HG02885 (cell line): ENCODE data around the gene ZNF839.
A peak's percentile ranks its signal among the peaks of the same experiment; 100 is the strongest.
"Not testable (repeated sequence)": the region's sequence is repeated elsewhere in the genome, so short reads cannot be mapped to it uniquely, and the experiment has no call there.

Experiments
- ATAC-seq: cut with Tn5 transposase; IDR thresholded peaks from one replicate; pipeline ENCODE4 v1.9.1; 2021; ENCODE audit warnings: mild to moderate bottlenecking; ENCODE audit not compliant: unreplicated experiment, poor library complexity

The ZNF839 gene

DNA sequence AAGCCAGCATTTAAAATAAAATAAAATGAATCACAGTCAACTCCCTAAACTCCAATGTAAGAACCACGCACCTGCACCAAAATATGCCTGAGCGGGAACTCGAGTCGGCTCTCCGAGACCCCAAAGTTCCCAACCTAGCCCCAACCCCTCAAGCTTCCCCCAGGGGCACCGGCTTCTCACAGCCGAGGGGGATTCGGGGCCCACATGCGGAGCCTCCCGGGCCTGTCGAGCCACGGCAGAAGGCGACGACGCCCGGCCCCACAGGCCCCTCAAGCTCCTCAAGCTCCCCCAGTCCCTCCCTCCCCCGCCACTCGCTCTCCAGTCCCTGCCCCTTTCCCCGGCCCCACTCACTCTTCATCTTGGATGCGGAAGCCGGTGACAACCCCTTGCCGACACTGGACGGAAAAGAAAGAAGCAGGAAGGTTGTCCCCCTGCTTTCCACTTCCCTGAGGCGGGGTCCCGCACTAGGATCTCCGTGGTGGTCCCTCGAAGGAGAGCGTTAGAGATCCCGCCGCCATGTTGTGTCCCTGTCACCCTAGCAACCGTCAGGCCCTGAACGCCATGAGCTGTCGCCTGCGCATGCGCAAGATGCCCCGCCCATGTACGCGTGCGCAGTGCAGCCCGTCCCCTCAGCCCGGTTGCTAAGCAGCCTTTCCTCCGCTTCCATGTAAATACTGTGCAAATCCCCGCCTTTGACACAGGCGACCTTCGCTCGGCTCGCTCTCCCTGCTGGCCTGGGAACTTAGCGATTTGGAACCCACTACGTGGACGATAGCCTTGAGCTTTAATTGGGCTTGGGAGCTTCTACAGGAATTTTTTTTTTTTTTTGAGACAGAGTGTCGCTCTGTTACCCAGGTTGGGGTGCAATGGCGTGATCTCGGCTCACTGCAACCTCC lies 14.7 kb upstream of the ZNF839 start, which contains the start of gene MOK:
TSS of gene MOK (minus strand) at position 554 of the 896 bp plus-strand sequence. CDS start at position 358, 196 bp downstream.
- ATAC-seq: peak; percentile 98

DNA sequence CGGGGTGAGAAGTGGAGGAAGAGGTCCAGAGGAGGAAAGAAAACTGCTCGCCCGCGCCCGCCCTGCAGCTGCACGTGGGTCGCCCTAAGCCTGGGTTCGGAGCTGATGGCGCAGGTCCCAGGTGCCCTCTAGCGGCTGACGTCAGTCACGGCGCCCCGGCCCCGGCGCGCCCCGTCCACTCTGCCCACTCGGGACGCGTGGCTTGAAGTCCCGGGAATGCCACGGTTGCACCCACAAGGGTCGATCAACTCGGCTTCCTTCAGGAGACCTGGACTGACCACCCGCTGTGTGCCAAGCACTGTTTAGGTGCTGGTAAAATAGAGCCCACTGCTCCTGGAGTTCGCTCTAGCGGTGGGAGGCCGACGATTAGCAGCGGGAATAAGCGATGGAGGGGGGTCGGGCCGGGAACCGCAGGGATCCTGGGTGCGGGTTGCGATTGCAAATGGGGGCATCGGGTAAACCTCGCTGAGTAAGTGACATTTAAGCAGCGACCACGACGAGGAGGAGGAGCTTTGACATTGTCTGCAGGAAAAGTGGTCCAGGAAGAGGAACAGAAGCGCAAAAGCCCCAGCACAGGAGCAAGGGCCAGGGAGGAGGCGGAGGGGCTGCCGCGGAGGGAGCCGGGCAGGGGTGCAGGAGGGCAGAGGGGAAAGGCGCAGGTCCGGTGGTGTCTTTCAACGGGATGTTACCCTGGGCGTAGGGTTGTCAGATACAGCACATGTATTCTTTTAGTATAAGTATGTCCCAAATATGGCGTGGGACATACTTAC lies 5.1 kb upstream of the ZNF839 start:
- peak; percentile 65 for ATAC-seq

DNA sequence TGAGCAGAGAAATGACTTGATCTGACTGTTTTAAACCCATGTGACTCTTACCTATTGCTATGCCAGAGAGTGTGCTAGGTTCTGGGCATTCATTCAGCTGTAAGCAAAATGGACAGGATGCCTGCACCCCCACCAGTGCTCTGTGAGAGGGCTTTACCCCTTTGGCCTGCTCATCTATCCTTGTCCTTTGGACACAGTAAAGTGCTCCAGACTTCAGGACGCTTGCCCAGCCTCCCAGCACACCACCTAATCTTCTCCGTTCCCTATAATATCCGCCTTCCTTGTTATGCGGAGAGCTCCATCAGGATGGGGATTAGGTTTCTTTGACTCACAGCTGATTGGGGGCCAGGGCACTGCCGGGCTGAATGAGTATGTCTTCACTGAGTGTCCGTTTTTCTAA lies 4.4 kb upstream of the ZNF839 start:
- no peak for ATAC-seq

DNA sequence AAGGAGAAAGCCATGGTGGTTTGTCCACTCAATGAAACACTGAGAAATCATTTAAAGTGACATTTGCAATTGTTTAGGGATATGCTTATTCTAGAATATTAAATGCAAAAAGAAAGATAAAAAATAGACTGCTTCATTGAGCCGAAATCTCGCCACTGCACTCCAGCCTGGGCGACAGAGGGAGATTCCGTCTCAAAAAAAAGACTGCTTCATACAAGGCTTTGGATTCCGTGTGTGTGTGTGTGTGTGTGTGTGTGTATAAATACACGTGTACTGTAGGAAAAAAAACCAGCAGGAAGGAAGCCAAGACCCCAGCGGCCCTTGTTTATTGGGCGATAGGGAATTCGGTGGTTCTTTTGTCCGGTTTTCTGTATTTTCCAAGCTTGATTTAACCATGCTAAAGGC lies 3.2 kb upstream of the ZNF839 start:
- no peak for ATAC-seq

DNA sequence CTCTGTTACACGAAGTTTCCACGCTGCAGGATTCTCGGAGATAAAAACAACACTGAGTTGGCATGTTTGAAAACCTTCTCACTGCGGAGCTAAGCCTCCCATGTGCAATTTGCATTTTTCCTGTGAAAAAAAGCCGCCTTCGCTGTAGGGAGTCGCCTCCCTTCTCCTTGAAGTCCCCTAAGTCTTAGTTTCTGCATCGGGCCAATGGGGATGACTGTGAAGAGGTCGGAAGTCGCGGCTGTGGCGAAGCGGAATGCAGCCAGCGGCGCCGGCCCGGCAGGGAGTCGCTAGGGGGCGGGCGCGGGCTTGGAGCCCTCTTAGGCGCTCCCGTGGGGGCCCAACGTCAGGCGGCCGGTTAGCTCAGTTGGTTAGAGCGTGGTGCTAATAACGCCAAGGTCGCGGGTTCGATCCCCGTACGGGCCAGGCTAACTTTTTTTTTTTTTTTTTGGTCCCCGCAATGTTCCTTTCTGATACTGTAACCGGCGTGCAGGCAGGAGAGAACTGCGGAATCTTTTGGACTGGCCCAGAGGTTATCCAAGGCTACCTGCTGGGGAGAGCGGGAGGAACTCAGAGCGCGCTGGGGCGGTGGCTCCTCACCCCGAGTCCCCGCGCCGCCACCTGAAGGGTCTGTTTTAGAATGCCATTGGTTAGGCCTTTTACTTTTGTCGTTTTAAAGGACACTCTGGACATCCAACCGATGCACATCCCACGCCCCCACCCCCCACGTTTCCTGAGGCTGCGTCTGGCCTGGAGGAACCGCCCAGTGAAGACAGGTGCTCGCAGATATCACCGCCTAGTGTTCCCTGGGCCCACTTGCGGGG lies 2.6 kb upstream of the ZNF839 start:
- peak; percentile 65 for ATAC-seq

DNA sequence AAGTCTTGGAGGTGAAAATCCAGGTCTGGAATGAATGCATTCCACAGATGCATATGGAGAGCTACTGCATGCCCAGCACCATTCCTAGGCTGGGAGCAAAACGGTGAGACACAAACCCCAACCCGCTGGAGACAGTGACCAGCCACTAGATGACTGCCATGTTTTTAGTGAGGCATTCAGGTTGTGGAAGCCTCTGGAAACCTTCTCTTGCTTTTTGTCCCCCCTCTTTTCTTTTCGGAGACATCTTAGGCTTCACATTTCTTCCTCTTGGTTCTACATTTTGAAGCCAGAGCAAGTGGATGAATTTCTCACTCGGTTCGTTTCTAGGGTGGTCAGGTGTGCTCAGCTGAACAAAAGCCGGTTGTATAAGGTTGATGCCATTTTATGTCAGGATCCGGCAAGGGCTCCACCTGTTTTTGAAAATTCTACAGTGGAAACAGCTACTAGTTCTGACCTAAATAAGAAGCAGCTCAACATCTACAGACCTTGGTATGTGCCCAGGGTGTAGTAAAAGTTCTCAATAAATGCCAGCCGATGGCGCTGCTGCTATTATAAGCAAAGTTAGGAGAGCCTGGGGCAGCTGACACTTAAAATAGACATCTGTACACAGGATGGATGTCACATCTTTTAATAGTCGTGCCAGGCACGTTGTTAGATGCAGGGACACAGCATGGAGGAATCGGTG lies 1.8 kb upstream of the ZNF839 start:
- no peak for ATAC-seq

DNA sequence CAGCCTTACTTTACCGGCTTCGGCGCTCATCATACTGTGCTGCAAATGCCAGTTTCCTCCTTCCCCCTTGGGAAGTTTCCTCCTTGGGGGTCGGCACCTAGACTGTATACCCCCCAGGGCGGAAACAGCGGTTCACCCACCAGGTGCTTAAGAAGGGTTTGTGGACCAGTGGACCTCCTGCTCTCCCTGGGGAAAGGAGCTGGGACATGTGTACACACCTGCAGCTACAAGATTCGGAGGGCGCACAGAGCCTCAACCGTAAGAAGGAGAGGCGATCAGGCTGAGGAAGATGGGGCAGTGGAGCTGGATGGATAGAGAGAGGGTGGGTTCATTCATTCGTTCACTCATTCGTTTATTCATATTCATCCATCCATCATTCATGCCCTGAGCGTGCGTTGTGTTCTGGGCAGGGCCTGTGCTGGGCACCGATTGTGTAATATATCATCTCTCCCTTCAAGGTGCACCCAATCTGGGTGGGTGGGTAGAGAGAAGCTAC lies 717 bp upstream of the ZNF839 start:
- no peak for ATAC-seq

DNA sequence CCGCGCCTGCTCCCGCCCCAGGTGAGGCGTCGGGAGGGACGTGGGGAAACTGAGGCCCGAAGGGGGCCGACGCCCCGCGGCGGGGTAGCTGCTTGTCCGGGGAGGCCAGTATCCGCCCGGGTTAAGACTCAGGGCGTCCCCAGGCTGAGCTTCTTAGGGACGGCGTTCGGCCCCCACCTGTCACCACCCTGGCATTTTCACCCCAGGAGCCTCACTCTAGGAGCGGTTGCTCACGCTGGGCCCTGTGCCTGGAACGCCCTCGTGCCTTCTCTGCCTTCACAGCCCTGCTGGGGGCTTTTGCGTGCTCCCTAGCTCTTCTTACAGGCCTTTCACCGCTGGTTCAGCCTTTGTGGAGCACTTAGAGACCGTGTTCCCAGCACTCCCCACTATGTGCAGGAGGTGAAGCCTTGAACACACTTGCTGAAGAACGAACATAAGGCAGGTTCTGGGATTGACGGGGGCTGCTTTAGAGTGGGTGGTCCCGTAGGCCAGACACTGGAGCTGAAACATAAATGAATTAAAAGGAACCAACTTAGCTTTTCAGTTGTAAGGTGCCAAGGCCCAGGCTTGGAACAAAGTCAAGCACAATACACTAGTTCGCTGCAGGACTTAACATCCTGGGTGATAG lies 601 bp downstream of the ZNF839 start:
- ATAC-seq: peak; percentile 31

DNA sequence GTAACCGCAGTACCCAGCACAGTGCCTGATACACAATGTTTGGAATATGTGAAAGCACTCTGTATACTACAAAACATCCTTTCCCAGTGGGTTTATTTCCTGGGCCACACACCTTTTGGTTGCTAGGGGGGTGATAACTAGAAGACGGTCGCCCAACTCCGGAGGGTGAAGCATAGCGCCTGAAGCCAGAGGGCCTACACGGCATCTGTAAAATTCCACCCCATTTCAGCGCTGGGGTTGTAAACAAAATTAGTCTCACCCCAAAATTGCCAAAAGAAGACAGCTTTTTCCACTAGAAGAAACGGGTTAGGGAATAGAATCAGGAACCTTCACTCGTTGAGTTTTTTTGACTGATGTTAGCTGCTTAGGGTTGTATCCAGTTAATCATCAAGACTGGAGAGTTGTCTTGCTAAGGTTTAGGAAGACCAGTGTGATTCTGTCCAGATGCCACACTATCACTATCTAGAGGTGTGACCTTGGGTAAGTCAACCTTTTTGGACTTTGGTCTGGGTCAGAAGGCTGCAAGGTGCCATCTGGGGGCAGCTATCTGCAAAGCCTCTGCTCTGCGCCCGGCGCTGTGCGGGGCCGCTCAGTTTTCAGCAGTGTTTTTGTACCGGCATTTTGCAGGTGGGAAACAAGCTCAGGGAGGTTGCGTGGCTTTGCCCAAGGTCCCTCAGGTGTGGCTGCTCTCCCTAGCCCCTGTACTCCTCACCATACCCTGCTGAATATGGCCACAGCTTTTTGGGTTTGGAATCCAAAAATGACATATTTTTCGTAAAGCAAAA lies 1.3 kb downstream of the ZNF839 start:
- ATAC-seq: no peak

DNA sequence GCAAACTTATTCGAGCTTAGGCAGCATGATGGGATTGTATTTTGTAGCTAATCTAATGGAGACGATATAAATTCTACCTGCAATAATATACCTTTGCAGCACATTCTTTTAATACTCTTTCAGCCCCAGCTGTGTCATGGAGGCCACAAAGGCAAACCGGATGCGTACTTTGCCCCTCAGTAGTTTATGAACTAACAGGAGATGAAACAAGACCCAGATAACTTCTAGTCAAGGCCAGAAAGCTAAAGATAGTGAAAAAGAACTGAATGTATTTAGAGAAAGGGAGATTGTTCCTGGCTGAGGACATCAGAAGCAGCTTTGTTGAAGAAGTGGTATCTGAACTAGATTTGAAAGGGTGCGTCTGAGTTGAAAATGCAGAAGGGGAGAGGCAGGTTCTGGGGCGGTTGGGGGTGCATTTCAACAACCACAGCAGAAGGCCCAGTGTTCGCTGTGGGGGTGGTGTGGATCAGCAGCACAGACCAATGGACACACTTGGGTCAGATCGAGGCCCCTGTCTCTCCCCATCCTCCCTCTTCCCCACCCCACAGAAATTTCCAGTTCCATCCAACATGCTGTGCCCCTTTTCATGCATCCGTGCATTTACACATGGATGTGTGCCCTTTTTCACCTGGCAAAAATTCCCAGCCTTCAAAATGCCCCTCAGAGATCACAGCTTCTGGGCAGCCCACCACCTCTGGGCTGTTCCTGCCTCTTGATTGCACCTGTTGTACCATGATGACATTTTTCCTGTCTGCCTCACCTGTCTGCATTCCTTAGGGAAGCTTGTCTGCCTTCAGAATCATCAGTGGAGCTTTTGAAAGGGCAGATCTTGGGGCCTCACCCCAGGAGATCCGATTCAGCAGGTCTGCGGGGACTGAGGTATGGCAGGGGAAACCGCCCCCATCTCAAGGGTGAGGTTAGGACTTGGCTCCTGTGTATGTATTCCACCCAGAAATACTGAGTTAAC lies 2.2 kb downstream of the ZNF839 start:
- no peak for ATAC-seq

DNA sequence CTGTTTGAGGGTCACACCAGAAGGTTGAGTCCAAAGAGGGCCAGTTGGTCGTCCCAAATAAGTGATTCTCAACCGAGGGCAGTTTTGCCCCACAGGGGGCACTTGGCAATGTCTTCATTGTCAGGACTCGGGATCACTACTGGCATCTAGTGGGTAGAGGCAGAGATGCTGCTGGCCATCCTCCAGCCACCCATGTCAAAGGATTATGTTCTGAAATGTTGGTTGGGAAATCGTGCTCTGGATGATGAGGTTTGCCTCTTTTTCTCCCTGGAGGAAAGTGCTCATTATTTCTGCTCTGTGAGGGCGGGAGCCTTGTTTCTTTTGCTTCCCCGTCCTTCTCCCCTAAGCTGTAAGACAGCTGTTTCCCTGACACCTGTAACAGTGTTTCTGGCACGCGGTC lies 3.6 kb downstream of the ZNF839 start:
- ATAC-seq: no peak

DNA sequence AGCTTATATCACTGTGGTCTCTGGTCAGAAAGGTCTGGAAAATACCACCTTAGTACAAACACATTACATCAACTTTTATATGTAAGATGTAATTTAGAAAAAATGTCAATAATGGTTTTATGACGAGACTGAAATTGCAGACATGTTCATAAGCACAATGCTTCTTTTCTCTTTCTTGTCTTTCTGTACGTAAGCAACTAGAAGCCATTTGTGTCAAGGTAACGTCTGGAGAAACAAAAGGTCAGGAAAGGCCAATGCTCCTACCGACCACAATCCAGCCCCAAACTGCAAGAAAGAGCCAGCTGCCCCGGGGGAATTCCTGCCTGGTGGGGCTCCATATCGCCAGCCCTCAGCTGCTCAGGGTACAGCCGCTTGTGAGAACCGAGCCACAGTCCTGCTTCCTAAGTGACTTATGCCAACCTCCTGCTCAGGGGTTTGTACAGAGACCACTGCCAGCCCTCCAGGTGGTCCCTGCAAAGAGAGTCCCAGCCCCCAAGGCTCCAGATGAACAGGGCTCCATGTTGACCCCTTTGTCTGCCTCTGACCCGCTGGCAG lies 6.3 kb downstream of the ZNF839 start:
- ATAC-seq: no peak

DNA sequence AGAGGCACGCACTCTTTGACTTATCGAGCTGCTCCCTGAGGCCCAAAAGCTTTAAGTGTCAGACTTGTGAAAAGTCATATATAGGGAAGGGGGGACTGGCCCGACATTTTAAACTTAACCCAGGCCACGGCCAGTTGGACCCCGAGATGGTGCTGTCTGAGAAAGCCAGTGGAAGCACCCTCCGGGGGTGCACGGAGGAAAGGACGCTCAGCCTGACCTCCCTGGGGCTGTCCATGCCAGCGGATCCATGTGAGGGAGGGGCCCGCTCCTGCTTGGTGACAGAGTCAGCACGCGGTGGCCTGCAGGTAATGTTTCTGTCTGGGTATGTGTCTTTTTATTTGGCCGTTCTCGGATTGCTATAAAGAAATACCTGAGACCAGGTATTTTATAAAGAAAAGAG lies 7.0 kb downstream of the ZNF839 start:
- ATAC-seq: no peak

DNA sequence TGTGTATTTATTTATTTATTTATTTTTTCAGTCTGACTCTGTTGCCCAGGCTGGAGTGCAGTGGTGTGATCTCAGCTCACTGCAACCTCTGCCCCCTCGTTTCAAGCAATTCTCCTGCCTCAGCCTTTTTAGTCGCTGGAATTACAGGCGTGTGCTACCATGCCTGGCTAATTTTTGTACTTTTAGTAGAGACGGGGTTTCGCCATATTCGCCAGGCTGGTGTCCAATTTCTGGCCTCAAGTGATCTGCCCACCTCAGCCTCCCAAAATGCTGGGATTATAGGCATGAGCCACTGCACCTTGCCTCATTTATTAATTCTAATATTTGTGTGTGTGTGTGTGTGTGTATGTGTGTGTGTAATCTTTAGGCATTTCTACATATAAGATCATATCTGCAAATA lies 9.8 kb downstream of the ZNF839 start:
- ATAC-seq: not testable (repeated sequence)

DNA sequence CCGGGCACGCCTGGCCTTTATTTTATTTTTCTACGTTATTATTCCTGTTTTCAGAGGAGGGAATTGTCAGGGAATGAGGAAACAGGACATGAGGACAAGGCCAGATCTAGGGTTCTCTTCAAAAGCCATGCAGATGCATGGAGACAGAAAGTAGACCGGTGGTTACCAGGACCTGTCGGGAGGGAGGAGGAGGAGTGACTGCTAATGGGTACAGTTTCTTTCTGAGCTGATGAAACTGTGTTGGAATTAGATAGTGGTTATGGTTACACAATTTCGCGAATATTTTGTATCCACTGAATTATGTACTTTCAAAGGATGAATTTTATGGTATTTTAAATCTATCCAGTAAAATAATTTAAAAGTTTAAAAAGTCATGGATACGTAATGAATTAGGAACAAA lies 11.3 kb downstream of the ZNF839 start:
- ATAC-seq: no peak

DNA sequence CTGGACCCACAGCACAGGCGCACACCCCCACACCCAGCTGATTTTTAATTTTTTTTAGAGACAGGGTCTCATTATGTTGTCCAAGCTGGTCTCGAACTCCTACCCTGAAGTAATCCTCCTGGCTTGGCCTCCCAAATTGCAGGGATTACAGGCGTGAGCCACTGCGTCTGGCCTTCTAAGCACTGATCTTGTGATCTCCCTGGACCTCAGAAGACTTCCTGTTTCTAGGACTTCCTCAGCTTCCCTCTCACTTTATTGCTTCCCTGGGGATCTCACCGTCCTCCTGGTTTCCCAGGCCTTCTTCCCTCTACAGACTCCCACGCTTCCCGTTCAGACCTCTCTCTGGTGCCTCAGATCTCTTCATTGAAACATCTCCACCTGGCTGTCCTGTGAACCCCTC lies 13.8 kb downstream of the ZNF839 start:
- no peak for ATAC-seq
